Measurements from ENCODE around the gene HOXB3. TPM values are rescaled to one million over a fixed set of nuclear protein-coding genes. Genes with fewer than 3 reads are reported as not detected.

Gene HOXB3
- total RNA-seq, 4 donors from 2014 or later = 11.4 to 48.7 (median 24.2) TPM

DNA sequence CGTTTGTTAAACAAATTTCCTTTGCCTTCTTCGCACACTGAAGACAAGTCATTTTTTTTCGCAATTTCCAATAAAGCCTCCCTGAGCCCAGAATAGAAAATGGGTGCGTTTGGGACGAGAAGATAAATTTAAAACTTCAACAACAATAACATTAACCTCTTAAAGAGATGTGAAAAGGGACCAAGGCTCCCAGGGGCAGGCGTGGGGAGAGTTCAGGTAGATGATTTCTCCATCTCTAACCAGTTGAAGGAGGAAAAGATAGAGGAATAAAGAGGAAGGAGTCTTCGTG lies 10.6 kb downstream of the HOXB3 start:
- no peaks in the 10 kb centered on the region for H3K36me3 ChIP-seq
- H3K27ac ChIP-seq = peak overlapping the region; percentile 96 to 98 (median 97)
- ATAC-seq = no peak
- H3K27me3 ChIP-seq = no peaks in the 10 kb centered on the region
- WGBS, 2 donors (ENCODE audit: low coverage in 1 of 2) = 47 to 60% methylated on average over 7 of the region's 7 CpGs
- TF ChIP-seq POLR2A (IDR thresholded peaks at IDR 0.05) (no peak), EP300 (IDR thresholded peaks at IDR 0.05) (no peak), POLR2AphosphoS5 (IDR thresholded peaks at IDR 0.05) (no peak)
- TF ChIP-seq, protein P1, sequence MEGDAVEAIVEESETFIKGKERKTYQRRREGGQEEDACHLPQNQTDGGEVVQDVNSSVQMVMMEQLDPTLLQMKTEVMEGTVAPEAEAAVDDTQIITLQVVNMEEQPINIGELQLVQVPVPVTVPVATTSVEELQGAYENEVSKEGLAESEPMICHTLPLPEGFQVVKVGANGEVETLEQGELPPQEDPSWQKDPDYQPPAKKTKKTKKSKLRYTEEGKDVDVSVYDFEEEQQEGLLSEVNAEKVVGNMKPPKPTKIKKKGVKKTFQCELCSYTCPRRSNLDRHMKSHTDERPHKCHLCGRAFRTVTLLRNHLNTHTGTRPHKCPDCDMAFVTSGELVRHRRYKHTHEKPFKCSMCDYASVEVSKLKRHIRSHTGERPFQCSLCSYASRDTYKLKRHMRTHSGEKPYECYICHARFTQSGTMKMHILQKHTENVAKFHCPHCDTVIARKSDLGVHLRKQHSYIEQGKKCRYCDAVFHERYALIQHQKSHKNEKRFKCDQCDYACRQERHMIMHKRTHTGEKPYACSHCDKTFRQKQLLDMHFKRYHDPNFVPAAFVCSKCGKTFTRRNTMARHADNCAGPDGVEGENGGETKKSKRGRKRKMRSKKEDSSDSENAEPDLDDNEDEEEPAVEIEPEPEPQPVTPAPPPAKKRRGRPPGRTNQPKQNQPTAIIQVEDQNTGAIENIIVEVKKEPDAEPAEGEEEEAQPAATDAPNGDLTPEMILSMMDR (IDR thresholded peaks at IDR 0.05) = no peak
- peak overlapping the region in 1 of 2 donors; percentile 81 for H3K4me3 ChIP-seq
- H3K9me3 ChIP-seq = no peaks in the 10 kb centered on the region
- peaks cover 7 to 85% (median 8%) of the 10 kb centered on the region in 3 donors for H3K4me1 ChIP-seq

DNA sequence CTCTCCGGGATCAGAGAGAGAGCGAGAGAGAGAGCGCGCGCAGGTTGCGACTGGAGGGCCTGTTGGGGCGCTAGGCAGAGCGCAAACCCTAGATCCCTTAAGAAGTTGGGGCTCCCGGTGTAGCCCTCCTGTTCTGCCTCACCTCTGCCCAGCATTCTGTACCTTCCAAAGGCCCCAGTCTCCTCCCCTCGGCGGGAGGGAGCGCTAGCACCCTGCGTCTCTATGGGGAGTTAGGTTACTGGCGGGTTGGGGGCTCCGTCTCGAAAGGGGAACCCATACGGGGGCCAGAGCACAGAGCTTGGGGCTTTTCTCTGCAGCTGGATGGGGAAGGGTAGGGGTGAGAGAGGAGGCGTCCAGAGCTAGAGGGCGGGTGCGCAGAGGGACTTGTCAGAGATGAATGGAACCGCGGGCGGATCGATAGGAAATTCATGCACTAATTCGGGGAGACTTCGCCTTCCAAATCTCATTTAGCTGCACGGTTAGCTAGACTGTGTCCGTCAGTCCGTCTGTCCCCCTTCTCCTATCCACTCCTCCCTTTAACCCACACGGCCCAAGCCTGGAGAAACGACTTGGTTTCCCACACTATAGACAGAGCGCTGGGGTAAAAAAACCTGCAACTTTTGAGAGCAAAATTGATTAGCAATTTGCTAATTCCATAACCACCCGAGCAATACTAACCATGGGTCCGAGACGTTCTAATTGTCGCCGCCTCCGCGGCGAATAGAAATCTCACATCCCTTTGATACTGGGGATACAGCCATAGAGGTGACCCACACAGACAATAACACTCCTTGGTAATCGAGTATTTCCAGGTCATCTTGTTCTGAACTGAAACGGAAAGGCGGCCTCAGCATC lies 11.2 kb downstream of the HOXB3 start:
- TF ChIP-seq, protein P1 (IDR thresholded peaks at IDR 0.05) = no peak
- no peak for TF ChIP-seq POLR2AphosphoS5 (IDR thresholded peaks at IDR 0.05)
- no peak for TF ChIP-seq EP300 (IDR thresholded peaks at IDR 0.05)
- TF ChIP-seq POLR2A (IDR thresholded peaks at IDR 0.05) = no peak
- Histone ChIP-seq H3K36me3 (no peaks in the 10 kb centered on the region), H3K27me3 (no peaks in the 10 kb centered on the region), H3K4me3 (peak overlapping the region; percentile 66 to 81), H3K9me3 (no peaks in the 10 kb centered on the region), H3K27ac (peak overlapping the region; percentile 97 to 98 (median 97)), H3K4me1 (peaks cover 7 to 85% (median 8%) of the 10 kb centered on the region in 3 donors)
- no peak for ATAC-seq
- 23 to 41% methylated on average over 21 to 22 of the region's 43 CpGs for WGBS, 2 donors (ENCODE audit: low coverage in 1 of 2)

DNA sequence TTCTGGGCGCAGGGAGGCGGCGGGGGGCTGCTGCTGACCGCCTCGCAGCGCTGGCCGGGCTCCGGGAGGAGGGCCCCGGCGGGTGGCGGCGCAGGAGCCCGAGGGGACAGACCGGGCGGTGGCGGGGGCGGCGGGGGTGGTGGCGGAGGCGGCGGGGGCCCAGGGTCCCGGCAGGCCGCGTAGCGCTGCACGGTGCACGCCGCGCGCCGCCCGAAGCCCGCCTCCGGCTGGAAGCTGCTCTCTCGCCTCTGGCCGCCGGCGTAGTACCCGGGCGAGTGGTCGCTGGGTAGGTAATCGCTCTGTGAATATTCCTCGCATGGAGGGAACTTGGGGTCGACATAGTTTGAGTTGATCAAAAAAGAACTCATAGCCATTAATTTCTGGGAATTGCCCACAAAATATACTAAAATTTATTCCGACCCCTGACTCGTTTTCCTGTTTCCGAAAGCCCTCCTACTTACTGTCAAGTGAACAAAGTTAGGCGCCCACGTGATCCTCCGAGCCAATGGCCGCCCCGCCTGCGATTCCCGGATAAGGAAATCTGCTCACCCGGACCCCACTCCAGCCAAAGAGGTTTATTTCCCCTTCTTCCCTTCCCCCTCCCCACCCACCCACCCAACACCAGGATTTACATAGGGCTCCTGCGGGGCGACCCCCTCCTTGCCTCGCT lies 12.0 kb downstream of the HOXB3 start, which contains the start of gene HOXB4:
HOXB4 (minus strand) TSS at position 405 of the 670 bp plus-strand sequence; CDS start at position 374, 31 bp downstream.
- Histone ChIP-seq H3K4me1 (peaks cover 7 to 85% (median 8%) of the 10 kb centered on the region in 3 donors), H3K27me3 (no peaks in the 10 kb centered on the region), H3K4me3 (peak within 1 kb of the TSS; percentile 66 to 81), H3K9me3 (no peaks in the 10 kb centered on the region), H3K36me3 (no peaks in the 10 kb centered on the region), H3K27ac (peak within 1 kb of the TSS; percentile 97 to 98 (median 97))
- TF ChIP-seq POLR2AphosphoS5 (IDR thresholded peaks at IDR 0.05) (peak; percentile 36), POLR2A (IDR thresholded peaks at IDR 0.05) (no peak), EP300 (IDR thresholded peaks at IDR 0.05) (no peak)
- TF ChIP-seq, protein P1 (IDR thresholded peaks at IDR 0.05) = no peak
- peak; percentile 66 for ATAC-seq
- 0 to 1% methylated on average over 11 of the region's 58 CpGs for whole genome bisulfite sequencing, 2 donors (ENCODE audit: low coverage in 1 of 2)

DNA sequence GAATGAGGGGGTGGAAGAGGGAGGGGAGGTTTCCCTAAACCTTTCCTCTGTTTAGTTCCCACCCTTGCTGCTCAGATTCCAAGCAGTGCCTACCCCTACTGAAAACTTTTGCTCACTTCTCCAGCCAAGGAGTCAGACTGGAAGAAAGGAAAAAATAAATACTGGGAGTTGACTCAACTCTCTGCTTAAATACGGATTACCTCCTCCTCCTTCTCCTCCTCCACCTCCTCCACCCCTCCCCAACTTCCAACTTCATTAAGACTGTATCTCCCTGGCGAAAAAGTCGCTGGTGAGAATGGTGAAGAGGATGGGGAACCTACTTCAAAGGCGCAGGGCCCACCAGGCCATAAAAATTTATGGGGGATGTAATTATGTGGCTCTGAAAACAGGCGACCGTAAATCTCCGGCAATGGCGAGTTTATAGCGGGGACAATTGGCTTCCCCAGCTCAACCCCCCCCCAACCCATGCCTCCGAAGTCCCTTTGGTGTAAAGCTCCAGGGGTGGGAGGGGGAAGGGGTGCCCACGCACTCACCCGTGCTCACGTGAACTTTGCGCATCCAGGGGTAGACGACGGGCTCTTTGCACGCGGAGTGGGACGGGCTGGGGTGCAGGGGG lies 12.6 kb downstream of the HOXB3 start:
- 0 to 3% methylated on average over 4 to 6 of the region's 19 CpGs for WGBS, 2 donors (ENCODE audit: low coverage in 1 of 2)
- Histone ChIP-seq H3K27ac (peak overlapping the region; percentile 97 to 98 (median 97)), H3K4me1 (peaks cover 10 to 85% (median 10%) of the 10 kb centered on the region in 3 donors), H3K9me3 (no peaks in the 10 kb centered on the region), H3K4me3 (peak overlapping the region; percentile 66 to 81), H3K27me3 (no peaks in the 10 kb centered on the region), H3K36me3 (no peaks in the 10 kb centered on the region)
- TF ChIP-seq POLR2AphosphoS5 (IDR thresholded peaks at IDR 0.05) = peak; percentile 72
- TF ChIP-seq, protein P1 (IDR thresholded peaks at IDR 0.05) = no peak
- ATAC-seq = no peak
